ENCODE data around the gene THRA.
A peak's percentile ranks its signal among the peaks of the same experiment; 100 is the strongest.
"Not testable (repeated sequence)": the region's sequence is repeated elsewhere in the genome, so short reads cannot be mapped to it uniquely, and the experiment has no call there.

Gene THRA

GRCh38 chr17:40124279-40125141 is 61.7 kb downstream of the THRA start:
- H3K36me3 Mint-ChIP-seq (ENCODE audit: low read depth): peaks cover 49% of the 10 kb centered on the region
- peak overlapping the region; percentile 8 for H3K27ac Mint-ChIP-seq
- peak overlapping the region; percentile 99 for H3K4me3 Mint-ChIP-seq
- H3K27me3 Mint-ChIP-seq: no peaks in the 10 kb centered on the region
- H3K9me3 Mint-ChIP-seq: no peaks in the 10 kb centered on the region
- intact Hi-C loops (cut with micrococcal nuclease): no loop called here
- H3K4me1 Mint-ChIP-seq (ENCODE audit: low read depth): peaks cover 46% of the 10 kb centered on the region

GRCh38 chr17:40129498-40129897 is 66.7 kb downstream of the THRA start:
- Mint-ChIP-seq H3K27ac (peak overlapping the region; percentile 66), H3K4me3 (no peak overlapping the region), H3K4me1 (ENCODE audit: low read depth) (peaks cover 36% of the 10 kb centered on the region), H3K27me3 (no peaks in the 10 kb centered on the region), H3K36me3 (ENCODE audit: low read depth) (peaks cover 88% of the 10 kb centered on the region), H3K9me3 (no peaks in the 10 kb centered on the region)
- intact Hi-C loops (cut with micrococcal nuclease): no loop called here

GRCh38 chr17:40130352-40131042 is 67.7 kb downstream of the THRA start:
- H3K27ac Mint-ChIP-seq: peak overlapping the region; percentile 66
- H3K4me1 Mint-ChIP-seq (ENCODE audit: low read depth): peaks cover 42% of the 10 kb centered on the region
- no peaks in the 10 kb centered on the region for H3K9me3 Mint-ChIP-seq
- H3K4me3 Mint-ChIP-seq: no peak overlapping the region
- intact Hi-C loops (cut with micrococcal nuclease): no loop called here
- H3K36me3 Mint-ChIP-seq (ENCODE audit: low read depth): peaks cover 97% of the 10 kb centered on the region
- no peaks in the 10 kb centered on the region for H3K27me3 Mint-ChIP-seq

- H3K4me1 Mint-ChIP-seq (ENCODE audit: low read depth): peaks cover 44% of the 10 kb centered on the region
- H3K4me3 Mint-ChIP-seq: no peak overlapping the region
- intact Hi-C loops (cut with micrococcal nuclease): no loop called here
- no peak overlapping the region for H3K27ac Mint-ChIP-seq
- H3K36me3 Mint-ChIP-seq (ENCODE audit: low read depth): peaks cover 86% of the 10 kb centered on the region
- no peaks in the 10 kb centered on the region for H3K9me3 Mint-ChIP-seq
- no peaks in the 10 kb centered on the region for H3K27me3 Mint-ChIP-seq
Observed at GRCh38 chr17:40134184-40134583, 71.4 kb downstream of the THRA start.

- no peak overlapping the region for H3K4me3 Mint-ChIP-seq
- intact Hi-C loops (cut with micrococcal nuclease): no loop called here
- peaks cover 38% of the 10 kb centered on the region for H3K4me1 Mint-ChIP-seq (ENCODE audit: low read depth)
- peaks cover 76% of the 10 kb centered on the region for H3K36me3 Mint-ChIP-seq (ENCODE audit: low read depth)
- H3K9me3 Mint-ChIP-seq: no peaks in the 10 kb centered on the region
- H3K27me3 Mint-ChIP-seq: no peaks in the 10 kb centered on the region
- peak overlapping the region; percentile 40 for H3K27ac Mint-ChIP-seq
Observed at GRCh38 chr17:40135817-40136216, 73.1 kb downstream of the THRA start.

- H3K27me3 Mint-ChIP-seq: no peaks in the 10 kb centered on the region
- peaks cover 56% of the 10 kb centered on the region for H3K36me3 Mint-ChIP-seq (ENCODE audit: low read depth)
- H3K9me3 Mint-ChIP-seq: no peaks in the 10 kb centered on the region
- intact Hi-C loops (cut with micrococcal nuclease): no loop called here
- peak overlapping the region; percentile 96 for H3K27ac Mint-ChIP-seq
- peaks cover 40% of the 10 kb centered on the region for H3K4me1 Mint-ChIP-seq (ENCODE audit: low read depth)
- peak overlapping the region; percentile 90 for H3K4me3 Mint-ChIP-seq
Observed at GRCh38 chr17:40139566-40140058, 76.8 kb downstream of the THRA start.

- H3K27ac Mint-ChIP-seq; H3K27me3 Mint-ChIP-seq; intact Hi-C loops (cut with micrococcal nuclease); H3K4me3 Mint-ChIP-seq; H3K9me3 Mint-ChIP-seq: not testable (repeated sequence)
- H3K4me1 Mint-ChIP-seq (ENCODE audit: low read depth): peaks cover 39% of the 10 kb centered on the region
- H3K36me3 Mint-ChIP-seq (ENCODE audit: low read depth): peaks cover 57% of the 10 kb centered on the region
Observed at GRCh38 chr17:40143166-40143565, 80.4 kb downstream of the THRA start.

All from dendritic cell treated with granulocyte-macrophage colony-stimulating factor and Interleukin-4, amounts not matched to agents 40 ng/mL and 50 ng/mL, for 4 days (primary cell).